Activated CD4-positive, alpha-beta T cell treated with anti-CD3 and anti-CD28 coated beads for 36 hours (primary cell): Measurements from ENCODE around the gene TNFSF10. TPM values are rescaled to one million over a fixed set of nuclear protein-coding genes. Genes with fewer than 3 reads are reported as not detected.

ENCODE experiments used
- ATAC-seq: fragments of 200-7000 bp; cut with Tn5 transposase; one replicate; pipeline ENCODE4 v1.10.0; 2021; ENCODE audit warnings: mild to moderate bottlenecking, moderate library complexity
- CTCF ChIA-PET: fragments of 350-600 bp; sonication (Branson Sonifier 250); formaldehyde crosslinking; loops from one replicate; lab custom pipeline; 2021; ENCODE audit warnings: antibody characterized with exemption; lab: Charles Lee
- POLR2A ChIA-PET: fragments of 350-600 bp; sonication (Branson Sonifier 250); formaldehyde crosslinking; loops from one replicate; lab custom pipeline; 2021; ENCODE audit warnings: antibody characterized with exemption, inconsistent platforms; lab: Charles Lee
- DNase-seq: peaks from one replicate; pipeline ENCODE4 v3.0.0-alpha.2; 2020
- H3K27ac Mint-ChIP-seq: one replicate; pipeline ENCODE4 v1.8.0; 2021; ENCODE audit warnings: mixed read lengths
- H3K27me3 Mint-ChIP-seq: one replicate; pipeline ENCODE4 v1.8.0; 2021; ENCODE audit warnings: mixed read lengths
- H3K36me3 Mint-ChIP-seq: one replicate; pipeline ENCODE4 v1.8.0; 2021; ENCODE audit warnings: low read depth, mixed read lengths
- H3K4me1 Mint-ChIP-seq: one replicate; pipeline ENCODE4 v1.8.0; 2021; ENCODE audit warnings: mixed read lengths
- H3K4me3 Mint-ChIP-seq: one replicate; pipeline ENCODE4 v1.8.0; 2021; ENCODE audit warnings: mild to moderate bottlenecking, moderate library complexity, mixed read lengths
- H3K9me3 Mint-ChIP-seq: one replicate; pipeline ENCODE4 v1.8.0; 2021; ENCODE audit warnings: low read depth, mixed read lengths
- intact Hi-C, 2 experiments: fragments of 100-400 bp; cut with DNase I in 1 of 2; cut with micrococcal nuclease in 1 of 2; formaldehyde crosslinking; loops; one replicate each; pipeline versions ENCODE4 v1.14.2 to v1.15.1; 2022 to 2024; cut with DNase I, micrococcal nuclease
- total RNA-seq, 2 experiments: library from RNA; stranded (reverse); gene quantifications; one replicate each; pipeline ENCODE4 v1.2.3, GENCODE V29; 2021

TNFSF10 gene
- total RNA-seq, 2 experiments from 2014 or later, result 33.1 to 34.8 TPM

DNA sequence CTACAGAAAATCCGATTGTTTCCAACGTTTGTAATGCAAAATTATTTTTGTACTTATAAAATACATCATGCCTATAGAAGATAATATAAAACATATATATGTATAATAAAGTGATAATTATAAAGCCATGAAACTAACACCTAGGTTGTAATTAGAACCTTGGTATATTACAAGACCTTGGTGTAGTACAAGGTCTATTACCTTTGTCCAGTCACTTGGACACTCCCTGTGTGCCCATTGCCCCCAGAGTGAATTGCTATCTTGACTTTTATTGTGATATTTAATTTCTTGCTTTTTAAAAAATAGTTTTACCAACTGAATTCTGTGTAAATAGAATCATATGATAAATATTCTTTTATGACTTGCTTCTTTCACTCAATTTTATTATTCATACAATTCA lies 20.7 kb upstream of the TNFSF10 start:
- ATAC-seq (no peak), DNase-seq (no peak)
- no peak overlapping the region for H3K27ac Mint-ChIP-seq
- no peaks in the 10 kb centered on the region for H3K27me3 Mint-ChIP-seq
- no peaks in the 10 kb centered on the region for H3K36me3 Mint-ChIP-seq
- intact Hi-C loops, result no loop called here
- ChIA-PET CTCF (no interaction called here), POLR2A (no interaction called here)
- no peak overlapping the region for H3K4me3 Mint-ChIP-seq
- H3K4me1 Mint-ChIP-seq, result peaks cover 24% of the 10 kb centered on the region
- H3K9me3 Mint-ChIP-seq, result peaks cover under 1% of the 10 kb centered on the region

DNA sequence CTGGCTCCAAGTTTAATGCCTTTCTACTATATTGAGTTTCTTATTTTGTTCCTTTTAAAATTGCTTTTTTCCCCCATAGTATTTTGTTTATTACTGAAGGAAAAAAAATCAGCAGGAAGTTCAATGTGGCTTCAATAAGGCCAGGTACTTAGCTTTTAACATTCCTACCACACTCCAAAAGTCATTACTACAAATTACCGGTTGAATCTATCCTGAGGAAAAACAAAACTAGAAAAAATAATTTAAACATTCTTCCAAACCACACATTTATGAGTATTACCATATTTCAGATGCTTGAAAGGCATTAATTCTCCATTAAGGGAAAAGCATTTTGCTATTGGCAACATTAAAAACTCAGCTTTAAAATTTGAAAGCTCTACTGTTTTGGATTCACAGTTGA lies 20.2 kb upstream of the TNFSF10 start:
- no peak for DNase-seq
- no peak for ATAC-seq
- Mint-ChIP-seq H3K4me1 (peaks cover 29% of the 10 kb centered on the region), H3K9me3 (peaks cover 2% of the 10 kb centered on the region), H3K27me3 (no peaks in the 10 kb centered on the region), H3K27ac (no peak overlapping the region), H3K4me3 (no peak overlapping the region), H3K36me3 (no peaks in the 10 kb centered on the region)
- POLR2A ChIA-PET, result no interaction called here
- CTCF ChIA-PET, result no interaction called here
- intact Hi-C loops, result no loop called here

DNA sequence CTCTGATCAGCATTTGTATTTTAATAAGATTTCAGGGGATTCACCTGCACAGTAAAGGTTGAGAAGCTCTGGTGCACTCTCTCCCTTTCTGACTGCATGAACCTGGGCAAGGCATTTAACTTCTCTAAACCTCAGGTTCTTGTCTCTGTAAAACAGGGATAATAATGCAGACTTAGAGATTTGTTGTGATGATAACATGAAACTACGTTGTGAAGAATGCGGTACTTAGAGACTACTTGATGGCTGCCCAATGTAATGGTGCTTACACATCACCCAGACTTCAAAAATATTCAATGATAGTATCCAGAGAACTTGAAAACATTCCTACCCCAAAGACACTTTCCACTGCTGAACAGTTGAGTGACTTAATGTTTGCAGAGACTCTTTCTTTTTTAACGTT lies 19.8 kb upstream of the TNFSF10 start:
- no peaks in the 10 kb centered on the region for H3K27me3 Mint-ChIP-seq
- no peak overlapping the region for H3K27ac Mint-ChIP-seq
- ChIA-PET CTCF (no interaction called here), POLR2A (no interaction called here)
- no peak overlapping the region for H3K4me3 Mint-ChIP-seq
- peaks cover 4% of the 10 kb centered on the region for H3K36me3 Mint-ChIP-seq
- intact Hi-C loops, result no loop called here
- ATAC-seq, result no peak
- H3K4me1 Mint-ChIP-seq, result peaks cover 33% of the 10 kb centered on the region
- peaks cover 3% of the 10 kb centered on the region for H3K9me3 Mint-ChIP-seq
- DNase-seq, result no peak

DNA sequence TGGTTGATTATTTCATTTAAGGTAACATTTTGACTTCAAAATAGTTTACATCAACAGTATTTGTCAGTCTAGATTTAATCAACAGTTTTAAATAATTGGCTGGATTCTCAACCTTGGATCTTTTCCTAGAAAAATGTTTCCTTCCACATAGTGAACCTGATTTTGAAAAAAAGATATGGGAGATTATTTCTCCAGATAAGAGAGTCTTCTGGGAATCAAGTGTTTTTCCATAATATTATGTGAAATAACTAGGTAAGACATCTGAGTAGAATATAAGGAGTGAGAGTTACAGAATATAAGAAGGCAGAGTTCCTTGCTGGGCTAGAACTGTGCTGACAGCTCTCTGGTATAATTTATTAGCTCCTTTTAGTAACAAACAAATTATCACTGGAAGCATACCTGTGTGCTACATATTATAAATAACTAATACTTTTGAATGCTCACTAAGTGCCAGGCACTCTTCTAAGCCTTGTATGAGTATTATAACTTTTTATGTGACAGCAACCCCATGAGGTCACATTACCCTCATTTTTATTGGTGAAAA lies 18.8 kb upstream of the TNFSF10 start:
- CTCF ChIA-PET, result interaction anchor here (0.7 to 2.1 kb wide), 2 partner anchors 12 to 26 kb away, joined by 5 read pairs; no protein-coding TSS in a partner anchor
- intact Hi-C loops, result no loop called here
- Mint-ChIP-seq H3K36me3 (peaks cover 6% of the 10 kb centered on the region), H3K4me3 (no peak overlapping the region), H3K4me1 (peaks cover 39% of the 10 kb centered on the region), H3K27me3 (no peaks in the 10 kb centered on the region), H3K27ac (no peak overlapping the region), H3K9me3 (peaks cover 3% of the 10 kb centered on the region)
- POLR2A ChIA-PET, result no interaction called here
- DNase-seq (no peak), ATAC-seq (no peak)

DNA sequence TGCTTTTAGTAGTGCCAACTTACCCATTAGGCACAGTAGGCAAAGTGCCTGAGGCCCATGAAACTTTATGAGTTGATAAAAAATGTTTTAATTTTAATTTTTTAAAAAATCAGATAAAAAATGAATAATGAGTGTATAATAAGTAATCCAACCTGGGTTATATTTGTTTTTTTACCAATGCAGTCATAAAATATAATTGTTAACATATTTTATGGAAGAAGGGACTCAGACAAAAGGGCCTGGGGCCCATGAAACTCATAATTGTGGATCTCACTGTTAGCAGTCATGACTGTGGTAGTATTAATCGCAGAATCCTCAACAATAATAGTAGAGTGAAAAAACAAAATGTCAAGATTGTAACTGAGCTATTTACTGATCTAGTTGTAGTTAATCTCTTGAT lies 16.8 kb upstream of the TNFSF10 start:
- intact Hi-C loops, result no loop called here
- peaks cover 7% of the 10 kb centered on the region for H3K36me3 Mint-ChIP-seq
- DNase-seq (no peak), ATAC-seq (no peak)
- no peaks in the 10 kb centered on the region for H3K27me3 Mint-ChIP-seq
- no peak overlapping the region for H3K27ac Mint-ChIP-seq
- ChIA-PET POLR2A (no interaction called here), CTCF (interaction anchor here (1.6 to 2.3 kb wide), 3 partner anchors 9 to 56 kb away, joined by 5 to 6 read pairs (median 6); no protein-coding TSS in a partner anchor)
- H3K4me3 Mint-ChIP-seq, result no peak overlapping the region
- H3K4me1 Mint-ChIP-seq, result peaks cover 41% of the 10 kb centered on the region
- H3K9me3 Mint-ChIP-seq, result peaks cover 3% of the 10 kb centered on the region

DNA sequence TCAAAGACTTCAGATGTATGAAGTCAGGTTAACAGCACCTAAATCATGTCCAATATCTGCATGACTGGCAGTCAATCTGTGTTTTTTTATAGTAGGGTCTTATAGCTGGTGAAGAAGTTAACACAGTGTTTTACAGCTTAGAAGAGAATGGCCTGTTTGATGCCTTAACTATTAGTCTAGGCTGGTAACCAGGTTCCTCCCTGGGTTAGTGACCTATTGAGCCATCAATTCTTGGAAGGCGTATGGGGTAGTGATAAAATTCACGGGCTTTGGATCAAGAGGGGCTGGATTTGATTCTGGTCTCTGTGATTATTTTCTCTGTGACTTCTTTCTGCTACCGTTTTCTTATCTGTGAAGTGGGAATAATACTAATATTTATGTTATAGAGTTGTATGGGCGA lies 16.0 kb upstream of the TNFSF10 start:
- H3K27ac Mint-ChIP-seq, result no peak overlapping the region
- DNase-seq (no peak), ATAC-seq (no peak)
- H3K36me3 Mint-ChIP-seq, result peaks cover 7% of the 10 kb centered on the region
- no peaks in the 10 kb centered on the region for H3K27me3 Mint-ChIP-seq
- ChIA-PET POLR2A (interaction anchor here (0.9 kb wide), 1 partner anchor 23 kb away, joined by 3 read pairs; no protein-coding TSS in a partner anchor), CTCF (interaction anchor here (2.3 kb wide), 1 partner anchor 10 kb away, joined by 6 read pairs; no protein-coding TSS in a partner anchor)
- H3K4me3 Mint-ChIP-seq, result no peak overlapping the region
- H3K4me1 Mint-ChIP-seq, result peaks cover 40% of the 10 kb centered on the region
- intact Hi-C loops, result no loop called here
- H3K9me3 Mint-ChIP-seq, result peaks cover 3% of the 10 kb centered on the region

DNA sequence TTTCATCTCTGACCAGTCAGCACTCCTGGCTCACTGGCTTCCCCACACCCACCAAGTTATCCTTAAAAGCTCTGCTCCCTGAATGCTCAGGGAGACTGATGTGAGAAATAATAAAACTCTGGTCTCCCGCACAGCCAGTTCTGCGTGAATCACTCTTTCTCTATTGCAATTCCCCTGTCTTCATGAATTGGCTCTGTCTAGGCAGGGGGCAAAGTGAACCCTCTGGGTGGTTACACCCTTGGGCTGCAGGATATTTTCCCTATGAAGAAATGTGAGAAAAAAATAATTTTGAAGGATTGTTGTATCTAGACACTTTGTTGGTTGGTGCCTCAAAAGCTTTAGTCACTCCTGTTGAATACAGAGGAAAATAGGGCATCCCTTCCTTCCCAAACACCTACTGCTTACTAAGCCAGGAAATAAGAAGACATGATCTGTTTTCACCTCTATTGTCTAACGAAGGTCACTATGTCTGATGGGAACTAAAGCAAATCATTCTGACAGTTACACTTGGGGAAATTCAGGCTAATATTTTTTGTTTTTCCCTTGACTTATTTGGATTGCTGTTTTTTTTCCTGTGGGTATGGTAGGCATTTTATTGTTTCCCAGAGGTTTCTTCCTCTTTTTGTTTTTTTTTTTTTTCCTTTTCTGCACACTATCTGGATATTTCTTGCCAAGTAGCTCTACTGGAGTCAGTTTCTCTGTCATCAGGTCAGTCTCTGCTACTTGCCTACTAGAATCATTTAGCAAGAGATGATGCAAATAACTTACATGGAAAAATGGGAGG lies 15.3 kb upstream of the TNFSF10 start:
- Mint-ChIP-seq H3K36me3 (peaks cover 7% of the 10 kb centered on the region), H3K4me3 (no peak overlapping the region), H3K27ac (peak overlapping the region; percentile 81), H3K27me3 (no peaks in the 10 kb centered on the region), H3K9me3 (peaks cover 3% of the 10 kb centered on the region), H3K4me1 (peaks cover 39% of the 10 kb centered on the region)
- ChIA-PET CTCF (interaction anchor here (1.3 to 2.3 kb wide), 2 partner anchors 10 to 57 kb away, joined by 6 to 8 read pairs; no protein-coding TSS in a partner anchor), POLR2A (interaction anchor here (0.9 kb wide), 1 partner anchor 24 kb away, joined by 3 read pairs; no protein-coding TSS in a partner anchor)
- DNase-seq (no peak), ATAC-seq (no peak)
- intact Hi-C loops, result no loop called here

DNA sequence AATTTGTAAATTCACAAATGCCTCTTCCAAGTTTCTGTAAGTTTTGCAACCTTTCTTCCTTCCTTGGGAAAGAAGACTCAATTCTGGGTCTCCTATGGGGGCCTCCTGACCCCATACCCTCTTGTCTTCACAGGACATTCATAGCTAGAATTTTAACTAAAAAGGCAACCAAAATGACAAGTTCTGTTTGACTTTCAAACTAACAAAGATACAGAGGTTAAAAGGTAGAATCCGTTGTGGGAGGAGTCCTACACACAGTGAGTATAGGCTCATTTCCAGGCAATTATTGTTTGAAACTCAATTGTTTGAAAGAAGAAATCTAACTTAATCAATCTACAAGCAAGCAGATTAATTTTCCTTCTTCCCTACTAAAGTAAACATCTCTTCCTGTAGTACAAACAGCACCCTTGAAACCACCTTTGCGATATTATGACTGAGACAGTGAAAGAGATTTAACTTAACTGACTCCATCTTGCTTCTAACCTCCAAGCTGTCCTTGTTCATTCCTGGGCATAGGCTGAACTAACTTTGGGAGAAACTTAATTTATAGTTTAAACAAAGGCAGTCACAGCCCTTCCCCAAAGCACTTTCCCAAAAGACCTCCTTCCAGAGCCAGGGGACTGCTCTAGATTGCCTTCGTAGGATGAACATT lies 14.4 kb upstream of the TNFSF10 start:
- peaks cover 35% of the 10 kb centered on the region for H3K4me1 Mint-ChIP-seq
- no peak overlapping the region for H3K4me3 Mint-ChIP-seq
- H3K27me3 Mint-ChIP-seq, result no peaks in the 10 kb centered on the region
- peaks cover 3% of the 10 kb centered on the region for H3K9me3 Mint-ChIP-seq
- ATAC-seq, result peak; percentile 84
- ChIA-PET POLR2A (no interaction called here), CTCF (interaction anchor here (0.9 to 1.3 kb wide), 4 partner anchors 9 to 58 kb away, joined by 3 to 8 read pairs (median 3); partner anchors contain the start of gene TNFSF10)
- intact Hi-C loops, result loop anchor here in 1 of 2 experiments (2.0 kb wide), 1 partner anchor 13 kb away; no protein-coding TSS in a partner anchor
- H3K27ac Mint-ChIP-seq, result peak overlapping the region; percentile 81
- peaks cover 7% of the 10 kb centered on the region for H3K36me3 Mint-ChIP-seq
- no peak for DNase-seq

DNA sequence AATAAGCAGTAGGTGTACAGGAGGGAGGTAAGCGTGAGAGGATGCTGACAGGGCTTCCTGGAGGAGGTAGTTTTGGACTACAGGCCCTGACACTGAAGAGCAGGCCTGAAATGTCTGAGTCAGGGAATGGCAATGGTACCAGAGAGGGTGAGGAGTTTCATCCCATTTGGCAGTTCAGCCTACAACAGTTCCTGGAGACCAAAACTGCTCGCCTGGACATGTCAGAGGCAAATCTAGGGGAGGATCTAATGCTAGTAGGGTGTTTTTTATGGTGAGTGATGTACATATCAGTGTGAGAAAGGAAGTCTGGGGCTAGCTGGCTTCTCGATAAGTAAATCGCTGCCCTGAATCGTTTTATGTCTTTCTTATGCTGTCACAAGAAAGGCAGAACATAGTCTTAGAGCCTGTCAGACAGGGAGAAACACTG lies 13.8 kb upstream of the TNFSF10 start:
- Mint-ChIP-seq H3K4me3 (peak overlapping the region; percentile 5), H3K4me1 (peaks cover 35% of the 10 kb centered on the region), H3K27ac (peak overlapping the region; percentile 81), H3K27me3 (no peaks in the 10 kb centered on the region), H3K9me3 (peaks cover 3% of the 10 kb centered on the region), H3K36me3 (peaks cover 7% of the 10 kb centered on the region)
- peak; percentile 70 for ATAC-seq
- intact Hi-C loops, result loop anchor here in 1 of 2 experiments (2.0 kb wide), 1 partner anchor 14 kb away; no protein-coding TSS in a partner anchor
- peak; percentile 24 for DNase-seq
- POLR2A ChIA-PET, result no interaction called here
- CTCF ChIA-PET, result interaction anchor here (0.9 to 1.3 kb wide), 4 partner anchors 8 to 59 kb away, joined by 3 to 8 read pairs (median 3); partner anchors contain the start of gene TNFSF10

DNA sequence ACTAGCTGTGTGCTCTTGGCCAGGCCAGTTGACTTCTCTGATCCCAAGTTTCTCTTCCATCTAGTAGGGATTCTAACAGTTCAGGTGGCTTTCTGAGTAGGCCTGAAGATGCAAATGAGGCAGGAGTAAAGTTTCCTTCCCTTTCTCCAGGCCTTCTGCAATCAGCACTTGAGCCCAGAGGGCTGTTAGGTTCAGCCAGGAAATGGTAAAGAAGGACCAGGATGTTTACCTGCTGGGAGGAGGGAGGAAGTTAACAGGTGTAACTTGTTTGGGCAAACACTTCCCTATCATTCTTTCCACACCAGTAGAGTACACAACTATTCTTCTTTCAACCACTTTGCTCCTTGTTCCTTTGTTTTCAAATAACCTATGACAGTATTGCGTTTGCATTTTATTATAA lies 13.3 kb upstream of the TNFSF10 start:
- H3K4me1 Mint-ChIP-seq, result peaks cover 35% of the 10 kb centered on the region
- no peaks in the 10 kb centered on the region for H3K27me3 Mint-ChIP-seq
- CTCF ChIA-PET, result interaction anchor here (1.0 kb wide), 2 partner anchors 8 to 14 kb away, joined by 3 read pairs; no protein-coding TSS in a partner anchor
- H3K27ac Mint-ChIP-seq, result peak overlapping the region; percentile 81
- ATAC-seq (no peak), DNase-seq (no peak)
- H3K4me3 Mint-ChIP-seq, result no peak overlapping the region
- intact Hi-C loops, result loop anchor here in 1 of 2 experiments (2.0 kb wide), 1 partner anchor 14 kb away; no protein-coding TSS in a partner anchor
- POLR2A ChIA-PET, result no interaction called here
- peaks cover 3% of the 10 kb centered on the region for H3K9me3 Mint-ChIP-seq
- H3K36me3 Mint-ChIP-seq, result peaks cover 7% of the 10 kb centered on the region

DNA sequence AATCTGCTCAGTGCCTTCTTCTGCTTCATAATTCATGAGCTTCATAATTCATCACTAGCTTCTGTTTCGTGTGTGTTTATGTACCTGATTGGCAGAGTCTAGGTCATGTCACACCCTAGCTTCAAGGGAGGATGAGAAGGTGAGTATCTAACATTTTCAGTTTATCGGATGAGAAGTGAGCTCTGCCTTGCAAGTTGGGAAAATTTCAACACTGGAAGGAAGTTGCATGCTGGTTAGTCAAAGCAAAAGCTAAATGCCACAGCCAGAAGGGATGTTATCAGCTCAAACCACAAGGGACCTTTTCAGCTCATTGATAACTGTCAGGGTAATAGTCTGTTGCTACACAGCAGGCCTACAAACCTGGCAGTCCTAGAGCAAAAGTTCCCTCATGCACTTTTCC lies 7.3 kb upstream of the TNFSF10 start:
- Mint-ChIP-seq H3K27ac (peak overlapping the region; percentile 48), H3K27me3 (no peaks in the 10 kb centered on the region), H3K36me3 (no peaks in the 10 kb centered on the region), H3K4me3 (peak overlapping the region; percentile 15), H3K4me1 (peaks cover 22% of the 10 kb centered on the region), H3K9me3 (no peaks in the 10 kb centered on the region)
- POLR2A ChIA-PET, result interaction anchor here (0.6 to 2.2 kb wide), 7 partner anchors 11 to 64 kb away, joined by 3 to 11 read pairs (median 3); no protein-coding TSS in a partner anchor
- ATAC-seq (peak; percentile 78), DNase-seq (peak; percentile 24)
- CTCF ChIA-PET, result interaction anchor here (0.7 to 4.5 kb wide), 17 partner anchors 9 to 103 kb away, joined by 3 to 29 read pairs (median 5); partner anchors contain the start of gene TNFSF10
- intact Hi-C loops, result loop anchor here (1.0 to 2.0 kb wide), 9 partner anchors 8 to 62 kb away; no protein-coding TSS in a partner anchor
